SK-MEL-5 (cell line): ENCODE measurements around the gene SMAD9. TPM values are rescaled to one million over a fixed set of nuclear protein-coding genes. Genes with fewer than 3 reads are reported as not detected.

Source experiments
- DNase-seq: peaks from one replicate; pipeline ENCODE4 v3.0.0-alpha.2; 2016; ENCODE audit warnings: low read depth, low spot score
- in situ Hi-C: cut with HindIII; loops from 2 replicates; pipeline ENCODE4 v1.10.0; 2016; ENCODE audit warnings: low sequenced_read_pairs, high pct_unique_total_duplicates, low pct_unique_long_range_greater_than_20kb
- polyA plus RNA-seq, 2 experiments: library from polyadenylated mRNA; depleted of rRNA; stranded (reverse); fragments of >200 nt; gene quantifications; 2 replicates each; pipeline ENCODE4 v1.2.3, GENCODE V29; 2015
- total RNA-seq: library from RNA; depleted of rRNA; stranded (reverse); fragments of >200 nt; shearing (Covaris generic); gene quantifications from 2 replicates; pipeline ENCODE4 v1.2.3, GENCODE V29; 2014; rRNA removed

SMAD9 gene
- total RNA-seq = 6.9 and 8.6 TPM in 2 replicates
- polyA plus RNA-seq (2015; cell fraction: cytosol; rRNA removed) = 6.7 and 11.2 TPM in 2 replicates
- 6.9 and 7.7 TPM in 2 replicates for polyA plus RNA-seq (2015; cell fraction: nucleus; rRNA removed)

- DNase-seq = peak; percentile 63
- in situ Hi-C loops = no loop called here
These were observed at the start of gene SMAD9 for GRCh38 chr13:36919833-36920615. SMAD9 (minus strand) TSS chr13:36920238; CDS start chr13:36879689, 40,549 bp downstream.

- no peak for DNase-seq
- in situ Hi-C loops = no loop called here
These were observed 46.4 kb upstream of the SMAD9 start for GRCh38 chr13:36966404-36966803.

- in situ Hi-C loops = no loop called here
- DNase-seq = no peak
These were observed 45.7 kb upstream of the SMAD9 start for GRCh38 chr13:36965767-36966166.

GRCh38 chr13:36959456-36960116, 39.5 kb upstream of the SMAD9 start:
- no peak for DNase-seq
- in situ Hi-C loops = no loop called here

GRCh38 chr13:36954542-36954941, 34.5 kb upstream of the SMAD9 start:
- in situ Hi-C loops = no loop called here
- no peak for DNase-seq

GRCh38 chr13:36950920-36951319, 30.9 kb upstream of the SMAD9 start:
- no peak for DNase-seq
- in situ Hi-C loops = no loop called here

GRCh38 chr13:36950330-36950729, 30.3 kb upstream of the SMAD9 start:
- in situ Hi-C loops = no loop called here
- DNase-seq = no peak

GRCh38 chr13:36945078-36945477, 25.0 kb upstream of the SMAD9 start:
- in situ Hi-C loops = no loop called here
- DNase-seq = peak; percentile 96

- no peak for DNase-seq
- in situ Hi-C loops = no loop called here
These were observed 5.6 kb upstream of the SMAD9 start for GRCh38 chr13:36925603-36926002.

- DNase-seq = no peak
- in situ Hi-C loops = no loop called here
These were observed 4.0 kb upstream of the SMAD9 start for GRCh38 chr13:36924001-36924400.

GRCh38 chr13:36921631-36922301, 1.7 kb upstream of the SMAD9 start:
- no peak for DNase-seq
- in situ Hi-C loops = no loop called here

- in situ Hi-C loops = no loop called here
- peak; percentile 4 for DNase-seq
These were observed 663 bp upstream of the SMAD9 start for GRCh38 chr13:36920616-36921185.

GRCh38 chr13:36919171-36919832, 736 bp downstream of the SMAD9 start:
- DNase-seq = peak; percentile 20
- in situ Hi-C loops = no loop called here

- DNase-seq = peak; percentile 8
- in situ Hi-C loops = no loop called here
These were observed 1.5 kb downstream of the SMAD9 start for GRCh38 chr13:36918246-36919131.

GRCh38 chr13:36917311-36917710, 2.7 kb downstream of the SMAD9 start:
- DNase-seq = no peak

GRCh38 chr13:36915896-36916640, 4.0 kb downstream of the SMAD9 start:
- in situ Hi-C loops = no loop called here

More at GRCh38 chr13:36917311-36917710, 2.7 kb downstream of the SMAD9 start:
- in situ Hi-C loops = no loop called here

More at GRCh38 chr13:36915896-36916640, 4.0 kb downstream of the SMAD9 start:
- no peak for DNase-seq
